IMR-90 (cell line): ENCODE results near the gene PIKFYVE.

Experiments used
- CTCF ChIP-seq: conservative IDR thresholded peaks from 2 replicates; pipeline ENCODE4 v1.5.1; 2012; ENCODE audit warnings: mild to moderate bottlenecking, low read depth, low read length, improper control_type of control experiment
- SMC3 ChIP-seq: fragments of 150-350 bp; IDR thresholded peaks from 2 replicates; pipeline ENCODE4 v1.6.1; 2016; ENCODE audit warnings: low read depth, mild to moderate bottlenecking, antibody characterized with exemption, low read length, moderate library complexity

DNA sequence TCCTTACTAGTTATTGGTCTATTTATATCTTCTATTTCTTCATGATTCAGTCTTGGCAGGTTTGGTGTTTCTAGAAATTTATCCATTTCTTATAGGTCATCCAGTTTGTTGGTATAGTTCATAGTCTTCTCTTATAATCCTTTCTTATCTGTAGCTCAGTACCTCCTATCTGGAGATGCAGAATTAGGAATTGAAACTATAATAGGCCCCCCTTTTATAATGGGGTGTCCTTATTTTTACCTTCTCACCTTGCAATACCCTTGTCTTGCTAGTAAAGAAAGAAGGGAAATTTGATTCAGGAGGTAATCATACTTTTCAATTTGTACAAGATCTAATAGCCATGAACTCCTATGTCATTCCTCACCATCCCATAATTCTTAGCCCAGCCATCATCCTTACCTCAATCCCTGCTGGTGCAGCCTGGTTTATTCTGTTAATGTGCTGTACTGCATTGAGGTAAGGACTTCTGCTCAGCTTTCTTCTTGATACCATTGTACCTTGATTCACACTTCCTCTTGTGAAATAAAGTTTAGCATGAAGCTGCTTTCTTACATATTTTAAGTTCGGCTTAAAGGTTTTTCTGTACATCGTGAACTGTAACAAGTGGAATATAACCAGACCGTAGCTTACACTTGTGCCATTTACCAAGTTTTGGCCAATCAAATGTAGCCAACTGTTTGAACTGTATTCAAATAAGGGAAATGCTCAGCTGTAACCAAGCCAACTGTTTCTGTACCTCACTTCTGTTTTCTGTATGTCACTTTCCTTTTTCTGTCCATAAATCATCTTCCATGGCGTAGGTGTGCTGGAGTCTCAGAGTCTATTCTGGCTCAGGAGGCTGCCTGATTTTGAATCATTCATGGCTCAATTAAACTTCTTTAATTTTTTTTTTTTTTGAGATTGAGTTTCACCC is 100.4 kb downstream of the PIKFYVE start:
- TF ChIP-seq CTCF (no peak), SMC3 (no peak)
